Measurements from ENCODE around the gene C2CD4C.
"Not testable (repeated sequence)": the region's sequence is repeated elsewhere in the genome, so short reads cannot be mapped to it uniquely, and the experiment has no call there.

DNA sequence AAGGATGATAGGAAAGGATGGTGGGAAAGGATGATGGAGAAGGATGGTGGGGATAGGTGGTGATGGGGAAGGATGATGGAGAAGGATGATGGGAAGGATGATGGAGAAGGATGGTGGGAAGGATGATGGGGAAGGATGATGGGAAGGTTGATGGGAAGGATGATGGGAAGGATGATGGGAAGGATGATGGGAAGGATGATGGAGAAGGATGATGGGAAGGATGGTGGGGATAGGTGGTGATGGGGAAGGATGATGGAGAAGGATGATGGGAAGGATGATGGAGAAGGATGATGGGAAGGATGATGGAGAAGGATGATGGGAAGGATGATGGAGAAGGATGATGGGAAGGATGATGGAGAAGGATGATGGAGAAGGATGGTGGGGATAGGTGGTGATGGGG, 15.4 kb downstream of the C2CD4C start:
- TF ChIP-seq, protein P1, sequence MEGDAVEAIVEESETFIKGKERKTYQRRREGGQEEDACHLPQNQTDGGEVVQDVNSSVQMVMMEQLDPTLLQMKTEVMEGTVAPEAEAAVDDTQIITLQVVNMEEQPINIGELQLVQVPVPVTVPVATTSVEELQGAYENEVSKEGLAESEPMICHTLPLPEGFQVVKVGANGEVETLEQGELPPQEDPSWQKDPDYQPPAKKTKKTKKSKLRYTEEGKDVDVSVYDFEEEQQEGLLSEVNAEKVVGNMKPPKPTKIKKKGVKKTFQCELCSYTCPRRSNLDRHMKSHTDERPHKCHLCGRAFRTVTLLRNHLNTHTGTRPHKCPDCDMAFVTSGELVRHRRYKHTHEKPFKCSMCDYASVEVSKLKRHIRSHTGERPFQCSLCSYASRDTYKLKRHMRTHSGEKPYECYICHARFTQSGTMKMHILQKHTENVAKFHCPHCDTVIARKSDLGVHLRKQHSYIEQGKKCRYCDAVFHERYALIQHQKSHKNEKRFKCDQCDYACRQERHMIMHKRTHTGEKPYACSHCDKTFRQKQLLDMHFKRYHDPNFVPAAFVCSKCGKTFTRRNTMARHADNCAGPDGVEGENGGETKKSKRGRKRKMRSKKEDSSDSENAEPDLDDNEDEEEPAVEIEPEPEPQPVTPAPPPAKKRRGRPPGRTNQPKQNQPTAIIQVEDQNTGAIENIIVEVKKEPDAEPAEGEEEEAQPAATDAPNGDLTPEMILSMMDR (conservative IDR thresholded peaks at IDR 0.05; ENCODE audit: low read depth, low read length) = not testable (repeated sequence)
- not testable (repeated sequence) for TF ChIP-seq EZH2 (IDR thresholded peaks at IDR 0.05; ENCODE audit: borderline replicate concordance, low read depth, low read length, poor library complexity, severe bottlenecking)

All from A673 (cell line).